ENCODE results near the gene TUT7. TPM values are rescaled to one million over a fixed set of nuclear protein-coding genes. Genes with fewer than 3 reads are reported as not detected.

TUT7 gene
- polyA plus RNA-seq, 1 donor from 2014 or later: 21.0 TPM

GRCh38 chr9:86262492-86262891 is 91.7 kb downstream of the TUT7 start:
- Histone ChIP-seq H3K27me3 (ENCODE audit: insufficient read depth, low read depth, low read length) (no peaks in the 10 kb centered on the region), H3K9me2 (ENCODE audit: insufficient read depth, low read length) (no peaks in the 10 kb centered on the region), H4K20me1 (ENCODE audit: insufficient read depth) (no peaks in the 10 kb centered on the region), H3K4me3 (ENCODE audit: low read length) (no peak overlapping the region), H3K4me2 (ENCODE audit: low read length) (no peak overlapping the region), H3K9me3 (ENCODE audit: low read length) (no peaks in the 10 kb centered on the region), H3F3A (ENCODE audit: insufficient read depth, low read length, poor library complexity, severe bottlenecking) (no peaks in the 10 kb centered on the region), H2AFZ (ENCODE audit: low read depth, low read length) (no peak overlapping the region), H3K79me2 (replicated peaks; ENCODE audit: insufficient read depth, low read length) (no peaks in the 10 kb centered on the region), H3K27ac (ENCODE audit: low read length) (no peak overlapping the region), H3K9ac (ENCODE audit: low read length) (no peak overlapping the region), H3K36me3 (ENCODE audit: insufficient read depth, low read length) (no peaks in the 10 kb centered on the region)
- TF ChIP-seq MXI1 (conservative IDR thresholded peaks at IDR 0.05; ENCODE audit: poor library complexity, severe bottlenecking) (no peak), EP300 (conservative IDR thresholded peaks at IDR 0.05; ENCODE audit: poor library complexity, severe bottlenecking) (no peak), TAF1 (IDR thresholded peaks at IDR 0.05; ENCODE audit: low read depth) (no peak), RAD21 (conservative IDR thresholded peaks at IDR 0.05) (no peak), SMC3 (conservative IDR thresholded peaks at IDR 0.05; ENCODE audit: poor library complexity) (no peak), EZH2 (IDR thresholded peaks at IDR 0.05; ENCODE audit: borderline replicate concordance, insufficient read depth, low read length, poor library complexity, severe bottlenecking) (no peak), POLR2AphosphoS5 (IDR thresholded peaks at IDR 0.05) (no peak)
- TF ChIP-seq, protein P1, sequence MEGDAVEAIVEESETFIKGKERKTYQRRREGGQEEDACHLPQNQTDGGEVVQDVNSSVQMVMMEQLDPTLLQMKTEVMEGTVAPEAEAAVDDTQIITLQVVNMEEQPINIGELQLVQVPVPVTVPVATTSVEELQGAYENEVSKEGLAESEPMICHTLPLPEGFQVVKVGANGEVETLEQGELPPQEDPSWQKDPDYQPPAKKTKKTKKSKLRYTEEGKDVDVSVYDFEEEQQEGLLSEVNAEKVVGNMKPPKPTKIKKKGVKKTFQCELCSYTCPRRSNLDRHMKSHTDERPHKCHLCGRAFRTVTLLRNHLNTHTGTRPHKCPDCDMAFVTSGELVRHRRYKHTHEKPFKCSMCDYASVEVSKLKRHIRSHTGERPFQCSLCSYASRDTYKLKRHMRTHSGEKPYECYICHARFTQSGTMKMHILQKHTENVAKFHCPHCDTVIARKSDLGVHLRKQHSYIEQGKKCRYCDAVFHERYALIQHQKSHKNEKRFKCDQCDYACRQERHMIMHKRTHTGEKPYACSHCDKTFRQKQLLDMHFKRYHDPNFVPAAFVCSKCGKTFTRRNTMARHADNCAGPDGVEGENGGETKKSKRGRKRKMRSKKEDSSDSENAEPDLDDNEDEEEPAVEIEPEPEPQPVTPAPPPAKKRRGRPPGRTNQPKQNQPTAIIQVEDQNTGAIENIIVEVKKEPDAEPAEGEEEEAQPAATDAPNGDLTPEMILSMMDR (IDR thresholded peaks at IDR 0.05; ENCODE audit: poor library complexity, severe bottlenecking): no peak
- TF ChIP-seq, protein P2, sequence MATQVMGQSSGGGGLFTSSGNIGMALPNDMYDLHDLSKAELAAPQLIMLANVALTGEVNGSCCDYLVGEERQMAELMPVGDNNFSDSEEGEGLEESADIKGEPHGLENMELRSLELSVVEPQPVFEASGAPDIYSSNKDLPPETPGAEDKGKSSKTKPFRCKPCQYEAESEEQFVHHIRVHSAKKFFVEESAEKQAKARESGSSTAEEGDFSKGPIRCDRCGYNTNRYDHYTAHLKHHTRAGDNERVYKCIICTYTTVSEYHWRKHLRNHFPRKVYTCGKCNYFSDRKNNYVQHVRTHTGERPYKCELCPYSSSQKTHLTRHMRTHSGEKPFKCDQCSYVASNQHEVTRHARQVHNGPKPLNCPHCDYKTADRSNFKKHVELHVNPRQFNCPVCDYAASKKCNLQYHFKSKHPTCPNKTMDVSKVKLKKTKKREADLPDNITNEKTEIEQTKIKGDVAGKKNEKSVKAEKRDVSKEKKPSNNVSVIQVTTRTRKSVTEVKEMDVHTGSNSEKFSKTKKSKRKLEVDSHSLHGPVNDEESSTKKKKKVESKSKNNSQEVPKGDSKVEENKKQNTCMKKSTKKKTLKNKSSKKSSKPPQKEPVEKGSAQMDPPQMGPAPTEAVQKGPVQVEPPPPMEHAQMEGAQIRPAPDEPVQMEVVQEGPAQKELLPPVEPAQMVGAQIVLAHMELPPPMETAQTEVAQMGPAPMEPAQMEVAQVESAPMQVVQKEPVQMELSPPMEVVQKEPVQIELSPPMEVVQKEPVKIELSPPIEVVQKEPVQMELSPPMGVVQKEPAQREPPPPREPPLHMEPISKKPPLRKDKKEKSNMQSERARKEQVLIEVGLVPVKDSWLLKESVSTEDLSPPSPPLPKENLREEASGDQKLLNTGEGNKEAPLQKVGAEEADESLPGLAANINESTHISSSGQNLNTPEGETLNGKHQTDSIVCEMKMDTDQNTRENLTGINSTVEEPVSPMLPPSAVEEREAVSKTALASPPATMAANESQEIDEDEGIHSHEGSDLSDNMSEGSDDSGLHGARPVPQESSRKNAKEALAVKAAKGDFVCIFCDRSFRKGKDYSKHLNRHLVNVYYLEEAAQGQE (IDR thresholded peaks at IDR 0.05; ENCODE audit: borderline replicate concordance): no peak

GRCh38 chr9:86259557-86259956 is 94.7 kb downstream of the TUT7 start, which contains the start of gene C9orf153:
Gene C9orf153 (minus strand): TSS chr9:86259657. CDS start chr9:86229603, 30,054 bp downstream.
- no peak within 1 kb of the TSS for H3K9ac ChIP-seq (ENCODE audit: low read length)
- H3F3A ChIP-seq (ENCODE audit: insufficient read depth, low read length, poor library complexity, severe bottlenecking): no peaks in the 10 kb centered on the region
- no peak within 1 kb of the TSS for H3K27ac ChIP-seq (ENCODE audit: low read length)
- H2AFZ ChIP-seq (ENCODE audit: low read depth, low read length): no peak within 1 kb of the TSS
- H3K36me3 ChIP-seq (ENCODE audit: insufficient read depth, low read length): no peaks in the 10 kb centered on the region
- no peaks in the 10 kb centered on the region for H4K20me1 ChIP-seq (ENCODE audit: insufficient read depth)
- TF ChIP-seq EZH2 (IDR thresholded peaks at IDR 0.05; ENCODE audit: borderline replicate concordance, insufficient read depth, low read length, poor library complexity, severe bottlenecking) (no peak), MXI1 (conservative IDR thresholded peaks at IDR 0.05; ENCODE audit: poor library complexity, severe bottlenecking) (no peak), EP300 (conservative IDR thresholded peaks at IDR 0.05; ENCODE audit: poor library complexity, severe bottlenecking) (no peak), POLR2AphosphoS5 (IDR thresholded peaks at IDR 0.05) (no peak), TAF1 (IDR thresholded peaks at IDR 0.05; ENCODE audit: low read depth) (no peak), SMC3 (conservative IDR thresholded peaks at IDR 0.05; ENCODE audit: poor library complexity) (no peak), RAD21 (conservative IDR thresholded peaks at IDR 0.05) (no peak)
- TF ChIP-seq, protein P2 (IDR thresholded peaks at IDR 0.05; ENCODE audit: borderline replicate concordance): no peak
- TF ChIP-seq, protein P1 (IDR thresholded peaks at IDR 0.05; ENCODE audit: poor library complexity, severe bottlenecking): no peak
- no peaks in the 10 kb centered on the region for H3K9me3 ChIP-seq (ENCODE audit: low read length)
- no peak within 1 kb of the TSS for H3K4me3 ChIP-seq (ENCODE audit: low read length)
- H3K79me2 ChIP-seq (replicated peaks; ENCODE audit: insufficient read depth, low read length): no peaks in the 10 kb centered on the region
- H3K9me2 ChIP-seq (ENCODE audit: insufficient read depth, low read length): no peaks in the 10 kb centered on the region
- no peak within 1 kb of the TSS for H3K4me2 ChIP-seq (ENCODE audit: low read length)
- H3K27me3 ChIP-seq (ENCODE audit: insufficient read depth, low read depth, low read length): no peaks in the 10 kb centered on the region
